Gastroesophageal sphincter (tissue), 3 donors: ENCODE results near the gene MED22.

Source experiments
- CTCF ChIP-seq, 4 experiments: fragments of 200-600 bp in 2 of 4; fragments of 450-650 bp in 2 of 4; sonication (generic) in 1 of 4; IDR thresholded peaks; one replicate each; pipeline ENCODE4 v1.5.1; 2017 to 2019; ENCODE audit warnings: antibody characterized with exemption in 4 of 4, mild to moderate bottlenecking in 2 of 4, moderate library complexity in 2 of 4
- EP300 ChIP-seq: sonication (generic); formaldehyde crosslinking; IDR thresholded peaks from one replicate; pipeline ENCODE4 v1.6.1; 2017; ENCODE audit warnings: antibody characterized with exemption, mild to moderate bottlenecking
- POLR2A ChIP-seq, 2 donors: fragments of 450-650 bp; IDR thresholded peaks; one replicate each; pipeline ENCODE4 v1.6.1; 2017; ENCODE audit warnings: antibody characterized with exemption in 2 of 2, mild to moderate bottlenecking in 2 of 2, moderate library complexity in 1 of 2

GRCh38 chr9:133369933-133370332 is 22.0 kb upstream of the MED22 start:
- TF ChIP-seq CTCF (IDR thresholded peaks at IDR 0.05) (no peak), POLR2A (IDR thresholded peaks at IDR 0.05) (no peak), EP300 (no peak)
